ENCODE measurements around the gene KLK2. TPM values are rescaled to one million over a fixed set of nuclear protein-coding genes. Genes with fewer than 3 reads are reported as not detected.

The KLK2 gene
- polyA plus RNA-seq, 3 donors, result not detected

DNA sequence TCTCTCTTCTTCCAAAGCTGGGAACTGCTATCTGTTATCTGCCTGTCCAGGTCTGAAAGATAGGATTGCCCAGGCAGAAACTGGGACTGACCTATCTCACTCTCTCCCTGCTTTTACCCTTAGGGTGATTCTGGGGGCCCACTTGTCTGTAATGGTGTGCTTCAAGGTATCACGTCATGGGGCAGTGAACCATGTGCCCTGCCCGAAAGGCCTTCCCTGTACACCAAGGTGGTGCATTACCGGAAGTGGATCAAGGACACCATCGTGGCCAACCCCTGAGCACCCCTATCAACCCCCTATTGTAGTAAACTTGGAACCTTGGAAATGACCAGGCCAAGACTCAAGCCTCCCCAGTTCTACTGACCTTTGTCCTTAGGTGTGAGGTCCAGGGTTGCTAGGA is 13.4 kb upstream of the KLK2 start:
- Histone ChIP-seq H2AFZ (ENCODE audit: insufficient read depth, low read depth, low read length, poor library complexity, severe bottlenecking) (no peak overlapping the region), H3K27me3 (ENCODE audit: control insufficient read depth in 2 of 2, insufficient read depth in 2 of 2, low read length in 2 of 2) (peaks cover 0 to 2% of the 10 kb centered on the region in 2 donors), H3K4me2 (replicated peaks; ENCODE audit: extremely low read depth, low read length, poor library complexity, severe bottlenecking) (no peak overlapping the region), H3K4me1 (ENCODE audit: control insufficient read depth in 1 of 2, insufficient read depth in 2 of 2, low read length in 2 of 2) (no peaks in the 10 kb centered on the region), H3K27ac (ENCODE audit: low read depth in 1 of 2, low read length in 2 of 2) (no peak overlapping the region), H3K79me2 (ENCODE audit: insufficient read depth, low read length) (no peaks in the 10 kb centered on the region), H3K36me3 (replicated peaks in 1 of 2; ENCODE audit: control insufficient read depth in 1 of 2, insufficient read depth in 2 of 2, low read length in 2 of 2) (no peaks in the 10 kb centered on the region), H4K20me1 (ENCODE audit: insufficient read depth, low read length) (no peaks in the 10 kb centered on the region), H3K4me3 (replicated peaks in 1 of 3; ENCODE audit: low read depth in 2 of 3, low read length in 3 of 3) (no peak overlapping the region), H3K9me3 (replicated peaks in 1 of 2; ENCODE audit: control insufficient read depth in 1 of 2, insufficient read depth in 1 of 2, low read length in 2 of 2) (peaks cover 5 to 8% of the 10 kb centered on the region in 2 donors), H3K9ac (ENCODE audit: insufficient read depth, low read length, poor library complexity, severe bottlenecking) (no peak overlapping the region)
- 83% methylated on average over 1 of the region's 4 CpGs for WGBS (ENCODE audit: insufficient coverage)
- H3K4me3 Mint-ChIP-seq, result no peak overlapping the region
- intact Hi-C loops (cut with micrococcal nuclease), result no loop called here
- peaks cover 28 to 36% (median 29%) of the 10 kb centered on the region in 3 donors for H3K27me3 Mint-ChIP-seq (ENCODE audit: low read depth in 3 of 3)
- H3K27ac Mint-ChIP-seq, result no peak overlapping the region
- DNase-seq, result no peak
- TF ChIP-seq, protein P1, sequence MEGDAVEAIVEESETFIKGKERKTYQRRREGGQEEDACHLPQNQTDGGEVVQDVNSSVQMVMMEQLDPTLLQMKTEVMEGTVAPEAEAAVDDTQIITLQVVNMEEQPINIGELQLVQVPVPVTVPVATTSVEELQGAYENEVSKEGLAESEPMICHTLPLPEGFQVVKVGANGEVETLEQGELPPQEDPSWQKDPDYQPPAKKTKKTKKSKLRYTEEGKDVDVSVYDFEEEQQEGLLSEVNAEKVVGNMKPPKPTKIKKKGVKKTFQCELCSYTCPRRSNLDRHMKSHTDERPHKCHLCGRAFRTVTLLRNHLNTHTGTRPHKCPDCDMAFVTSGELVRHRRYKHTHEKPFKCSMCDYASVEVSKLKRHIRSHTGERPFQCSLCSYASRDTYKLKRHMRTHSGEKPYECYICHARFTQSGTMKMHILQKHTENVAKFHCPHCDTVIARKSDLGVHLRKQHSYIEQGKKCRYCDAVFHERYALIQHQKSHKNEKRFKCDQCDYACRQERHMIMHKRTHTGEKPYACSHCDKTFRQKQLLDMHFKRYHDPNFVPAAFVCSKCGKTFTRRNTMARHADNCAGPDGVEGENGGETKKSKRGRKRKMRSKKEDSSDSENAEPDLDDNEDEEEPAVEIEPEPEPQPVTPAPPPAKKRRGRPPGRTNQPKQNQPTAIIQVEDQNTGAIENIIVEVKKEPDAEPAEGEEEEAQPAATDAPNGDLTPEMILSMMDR (IDR thresholded peaks at IDR 0.05), result no peak
- H3K9me3 Mint-ChIP-seq, result peaks cover 0 to 18% (median 7%) of the 10 kb centered on the region in 7 donors
- no peaks in the 10 kb centered on the region for H3K36me3 Mint-ChIP-seq
- no peaks in the 10 kb centered on the region for H3K4me1 Mint-ChIP-seq

DNA sequence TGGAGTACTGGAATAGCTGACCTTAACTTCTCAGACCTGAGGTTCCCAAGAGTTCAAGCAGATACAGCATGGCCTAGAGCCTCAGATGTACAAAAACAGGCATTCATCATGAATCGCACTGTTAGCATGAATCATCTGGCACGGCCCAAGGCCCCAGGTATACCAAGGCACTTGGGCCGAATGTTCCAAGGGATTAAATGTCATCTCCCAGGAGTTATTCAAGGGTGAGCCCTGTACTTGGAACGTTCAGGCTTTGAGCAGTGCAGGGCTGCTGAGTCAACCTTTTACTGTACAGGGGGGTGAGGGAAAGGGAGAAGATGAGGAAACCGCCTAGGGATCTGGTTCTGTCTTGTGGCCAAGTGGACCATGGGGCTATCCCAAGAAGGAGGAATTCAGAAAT is 12.2 kb upstream of the KLK2 start:
- no peaks in the 10 kb centered on the region for H3K36me3 ChIP-seq (replicated peaks in 1 of 2; ENCODE audit: control insufficient read depth in 1 of 2, insufficient read depth in 2 of 2, low read length in 2 of 2)
- no peak overlapping the region for H3K27ac Mint-ChIP-seq
- no peak overlapping the region for H2AFZ ChIP-seq (ENCODE audit: insufficient read depth, low read depth, low read length, poor library complexity, severe bottlenecking)
- H3K4me1 ChIP-seq (ENCODE audit: control insufficient read depth in 1 of 2, insufficient read depth in 2 of 2, low read length in 2 of 2), result no peaks in the 10 kb centered on the region
- no peak overlapping the region for H3K27ac ChIP-seq (ENCODE audit: low read depth in 1 of 2, low read length in 2 of 2)
- no peaks in the 10 kb centered on the region for H3K36me3 Mint-ChIP-seq
- no peak overlapping the region for H3K4me2 ChIP-seq (replicated peaks; ENCODE audit: extremely low read depth, low read length, poor library complexity, severe bottlenecking)
- H3K4me3 ChIP-seq (replicated peaks in 1 of 3; ENCODE audit: low read depth in 2 of 3, low read length in 3 of 3), result no peak overlapping the region
- H4K20me1 ChIP-seq (ENCODE audit: insufficient read depth, low read length), result no peaks in the 10 kb centered on the region
- H3K9me3 ChIP-seq (replicated peaks in 1 of 2; ENCODE audit: control insufficient read depth in 1 of 2, insufficient read depth in 1 of 2, low read length in 2 of 2), result peaks cover 5 to 8% of the 10 kb centered on the region in 2 donors
- peaks cover 0 to 18% (median 7%) of the 10 kb centered on the region in 7 donors for H3K9me3 Mint-ChIP-seq
- DNase-seq, result no peak
- no peaks in the 10 kb centered on the region for H3K4me1 Mint-ChIP-seq
- intact Hi-C loops (cut with micrococcal nuclease), result no loop called here
- H3K79me2 ChIP-seq (ENCODE audit: insufficient read depth, low read length), result no peaks in the 10 kb centered on the region
- H3K9ac ChIP-seq (ENCODE audit: insufficient read depth, low read length, poor library complexity, severe bottlenecking), result no peak overlapping the region
- TF ChIP-seq, protein P1 (IDR thresholded peaks at IDR 0.05), result no peak
- H3K4me3 Mint-ChIP-seq, result no peak overlapping the region
- WGBS (ENCODE audit: insufficient coverage), result 88% methylated on average over 4 of the region's 5 CpGs
- no peaks in the 10 kb centered on the region for H3K27me3 ChIP-seq (ENCODE audit: control insufficient read depth in 2 of 2, insufficient read depth in 2 of 2, low read length in 2 of 2)
- H3K27me3 Mint-ChIP-seq (ENCODE audit: low read depth in 3 of 3), result peaks cover 24 to 32% (median 32%) of the 10 kb centered on the region in 3 donors

Measured in CD14-positive monocyte (primary cell).